HS-27A (cell line): ENCODE results near the gene PTCD1.

Experiments used
- DNase-seq: peaks from one replicate; pipeline ENCODE4 v3.0.0-alpha.2; 2012; ENCODE audit warnings: low read depth, missing footprints

Gene PTCD1

DNA sequence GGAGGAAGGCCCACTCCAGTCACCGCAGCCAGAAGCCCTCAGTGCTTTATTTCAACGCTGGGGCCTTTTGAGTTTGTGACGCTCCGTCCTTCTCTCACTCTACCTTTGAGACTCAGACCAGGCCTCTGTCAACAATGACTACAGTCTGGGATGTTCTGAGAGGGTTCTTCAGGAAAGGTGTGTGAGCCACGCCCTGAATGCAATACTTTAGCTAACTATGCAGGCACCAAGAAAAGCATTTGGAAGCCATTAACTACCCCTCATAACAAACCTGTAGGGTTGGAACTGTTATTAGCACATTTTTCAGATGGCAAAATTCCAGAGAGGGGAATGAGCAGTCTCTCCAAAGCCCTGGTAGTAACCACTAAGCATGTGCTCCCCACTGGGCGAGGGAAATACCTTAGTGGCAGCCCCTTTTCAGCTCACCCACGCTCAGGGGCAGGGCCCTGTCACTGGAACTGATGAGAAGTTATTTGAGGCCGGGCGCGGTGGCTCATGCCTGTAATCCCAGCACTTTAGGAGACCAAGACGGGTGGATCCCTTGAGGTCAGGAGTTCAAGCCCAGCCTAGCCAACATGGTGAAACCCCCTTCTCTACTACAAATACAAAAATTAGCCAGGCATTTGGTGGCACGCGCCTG, 69.7 kb downstream of the PTCD1 start:
- no peak for DNase-seq
